ENCODE results near the gene ERAS. TPM values are rescaled to one million over a fixed set of nuclear protein-coding genes. Genes with fewer than 3 reads are reported as not detected.

The ERAS gene
- total and polyA plus RNA-seq, 2 of the 13 experiments (the other 11 are each of a cell fraction or from before 2014, with no cell fraction given): 0.21 to 0.22 TPM

GRCh38 chrX:48776818-48777439, 49.4 kb upstream of the ERAS start:
- BruUV-seq (replicated peaks): no TSS peak
- no peaks in the 10 kb centered on the region for H3K36me3 ChIP-seq (replicated peaks in 1 of 2; ENCODE audit: control insufficient read depth in 1 of 2, insufficient read depth in 2 of 2, low read length in 2 of 2)
- no peaks in the 10 kb centered on the region for H3K27me3 ChIP-seq (ENCODE audit: control insufficient read depth in 1 of 2, insufficient read depth in 2 of 2, low read length in 2 of 2)
- no peaks in the 10 kb centered on the region for H3K79me2 ChIP-seq (ENCODE audit: insufficient read depth, low read length)
- TF ChIP-seq ZNF335 (CRISPR knock-in tag; IDR thresholded peaks at IDR 0.05): no peak
- TF ChIP-seq KLF11 (CRISPR knock-in tag; IDR thresholded peaks at IDR 0.05): no peak
- TF ChIP-seq GTF2F1 (IDR thresholded peaks at IDR 0.05; ENCODE audit: low read length): no peak
- TF ChIP-seq ZNF205 (CRISPR knock-in tag; IDR thresholded peaks at IDR 0.05): no peak
- no peak for TF ChIP-seq ZBTB2 (CRISPR knock-in tag; IDR thresholded peaks at IDR 0.05; ENCODE audit: low read depth)
- no peak for TF ChIP-seq ZBTB20 (CRISPR knock-in tag; IDR thresholded peaks at IDR 0.05; ENCODE audit: borderline replicate concordance, low read depth)
- no peak for FAIRE-seq
- H3K4me2 ChIP-seq (ENCODE audit: low read depth, low read length): no peak overlapping the region
- in situ Hi-C loops (cut with HindIII; ENCODE audit: extremely low pct_ligation_motif_present, low pct_unique_long_range_greater_than_20kb) (no loop called here), intact Hi-C loops (cut with micrococcal nuclease; ENCODE audit: unreplicated experiment) (no loop called here)
- 41% methylated on average over 12 of the region's 13 CpGs for WGBS (ENCODE audit: low lambda C conversion rate)
- H3K27ac ChIP-seq (ENCODE audit: extremely low read length, insufficient read depth, low read length): no peak overlapping the region
- ChIA-PET CTCF (ENCODE audit: low intra/inter-chr PET ratio, low total read pairs) (no interaction called here), POLR2A (no interaction called here)
- no peaks in the 10 kb centered on the region for H4K20me1 ChIP-seq (ENCODE audit: insufficient read depth, low read length)
- DNase-seq (ENCODE audit: low spot score): no peak
- H3K9ac ChIP-seq (ENCODE audit: insufficient read depth, low read depth, low read length): no peak overlapping the region
- H2AFZ ChIP-seq (ENCODE audit: low read length): no peak overlapping the region
- H3K4me1 ChIP-seq (ENCODE audit: insufficient read depth, low read length): no peaks in the 10 kb centered on the region
- no peak overlapping the region for H3K4me3 ChIP-seq (replicated peaks in 1 of 3; ENCODE audit: insufficient read depth in 1 of 3, low read depth in 2 of 3, low read length in 3 of 3)
- ATAC-seq: no peak
- H3K9me3 ChIP-seq (ENCODE audit: low read length): no peaks in the 10 kb centered on the region

- H3K9ac ChIP-seq (ENCODE audit: insufficient read depth, low read depth, low read length): no peak overlapping the region
- ChIA-PET CTCF (ENCODE audit: low intra/inter-chr PET ratio, low total read pairs) (no interaction called here), POLR2A (no interaction called here)
- no CpG with 5 or more reads among the region's 7 CpGs for WGBS (ENCODE audit: low lambda C conversion rate)
- H3K9me3 ChIP-seq (ENCODE audit: low read length): no peaks in the 10 kb centered on the region
- TF ChIP-seq IRF9 (CRISPR knock-in tag; IDR thresholded peaks at IDR 0.05; ENCODE audit: borderline replicate concordance): no peak
- no peak for TF ChIP-seq ATF3 (CRISPR knock-in tag; IDR thresholded peaks at IDR 0.05)
- no peak for TF ChIP-seq TCF12 (IDR thresholded peaks at IDR 0.05)
- TF ChIP-seq TCF12 (CRISPR knock-in tag; IDR thresholded peaks at IDR 0.05): no peak
- no peak for TF ChIP-seq KDM4B (CRISPR knock-in tag; IDR thresholded peaks at IDR 0.05)
- no peak for TF ChIP-seq NFKB2 (CRISPR knock-in tag; IDR thresholded peaks at IDR 0.05; ENCODE audit: borderline replicate concordance)
- intact Hi-C loops (cut with micrococcal nuclease; ENCODE audit: unreplicated experiment): no loop called here
- no peaks in the 10 kb centered on the region for H4K20me1 ChIP-seq (ENCODE audit: insufficient read depth, low read length)
- no peaks in the 10 kb centered on the region for H3K4me1 ChIP-seq (ENCODE audit: insufficient read depth, low read length)
- BruUV-seq (replicated peaks): no TSS peak
- H3K36me3 ChIP-seq (replicated peaks in 1 of 2; ENCODE audit: control insufficient read depth in 1 of 2, insufficient read depth in 2 of 2, low read length in 2 of 2): no peaks in the 10 kb centered on the region
- FAIRE-seq (no peak), DNase-seq (ENCODE audit: low spot score) (no peak), ATAC-seq (no peak)
- H3K79me2 ChIP-seq (ENCODE audit: insufficient read depth, low read length): no peaks in the 10 kb centered on the region
- no peaks in the 10 kb centered on the region for H3K27me3 ChIP-seq (ENCODE audit: control insufficient read depth in 1 of 2, insufficient read depth in 2 of 2, low read length in 2 of 2)
- no peak overlapping the region for H2AFZ ChIP-seq (ENCODE audit: low read length)
- H3K4me2 ChIP-seq (ENCODE audit: low read depth, low read length): no peak overlapping the region
- in situ Hi-C loops (cut with HindIII; ENCODE audit: extremely low pct_ligation_motif_present, low pct_unique_long_range_greater_than_20kb): no loop called here
- no peak overlapping the region for H3K27ac ChIP-seq (ENCODE audit: extremely low read length, insufficient read depth, low read length)
- no peak overlapping the region for H3K4me3 ChIP-seq (replicated peaks in 1 of 3; ENCODE audit: insufficient read depth in 1 of 3, low read depth in 2 of 3, low read length in 3 of 3)
Measured at GRCh38 chrX:48779399-48779798, 46.9 kb upstream of the ERAS start.

Data from HepG2 (cell line).